ENCODE results near the gene DENND4A.

The DENND4A gene

DNA sequence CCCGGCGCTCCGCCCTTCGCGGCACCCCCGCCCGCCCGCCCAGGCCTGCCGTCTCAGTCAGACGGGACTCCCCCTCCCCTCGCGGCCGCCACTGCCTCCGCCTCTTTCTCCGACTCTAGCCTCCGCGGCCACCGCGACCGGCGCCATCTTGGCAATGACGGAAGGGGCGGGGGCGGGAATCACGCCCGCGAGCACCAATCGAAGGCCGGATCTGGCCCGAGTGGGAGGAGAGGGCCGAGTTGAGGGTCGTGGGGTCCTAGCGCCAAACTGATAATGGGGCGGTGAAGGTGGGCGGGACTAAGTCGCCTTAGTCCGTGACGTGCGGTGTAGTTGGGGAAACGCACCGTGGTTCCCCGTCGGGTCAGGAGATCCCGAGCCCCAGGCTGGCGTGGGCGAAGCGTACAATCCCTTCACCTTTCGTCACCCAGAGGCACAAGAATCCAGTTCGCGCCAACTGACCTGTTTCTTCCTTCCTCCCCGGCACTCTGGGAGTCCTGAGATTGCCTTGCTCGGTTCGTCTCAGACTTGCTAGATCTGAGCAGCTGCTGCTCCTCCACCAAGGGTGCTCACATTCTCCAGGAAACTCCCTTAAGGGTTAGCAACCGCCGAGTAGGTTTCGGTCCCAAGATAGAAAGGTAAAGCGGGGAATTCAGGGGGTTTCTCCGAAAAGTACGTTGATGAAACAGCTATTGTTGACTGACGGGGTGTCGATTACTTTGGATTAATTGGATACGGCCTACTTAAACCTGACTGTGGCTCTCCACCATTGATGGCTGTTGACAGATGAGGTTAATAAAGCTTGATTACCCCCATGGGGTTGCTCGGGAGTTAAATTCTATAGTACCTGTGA is at the start of gene DENND4A:
Gene DENND4A (minus strand): TSS at position 156 of the 850 bp plus-strand sequence. CDS start 35,843 bp downstream, outside the sequence.
- peak; percentile 95 to 98 for DNase-seq (ENCODE audit: low read depth in 2 of 2)

DNA sequence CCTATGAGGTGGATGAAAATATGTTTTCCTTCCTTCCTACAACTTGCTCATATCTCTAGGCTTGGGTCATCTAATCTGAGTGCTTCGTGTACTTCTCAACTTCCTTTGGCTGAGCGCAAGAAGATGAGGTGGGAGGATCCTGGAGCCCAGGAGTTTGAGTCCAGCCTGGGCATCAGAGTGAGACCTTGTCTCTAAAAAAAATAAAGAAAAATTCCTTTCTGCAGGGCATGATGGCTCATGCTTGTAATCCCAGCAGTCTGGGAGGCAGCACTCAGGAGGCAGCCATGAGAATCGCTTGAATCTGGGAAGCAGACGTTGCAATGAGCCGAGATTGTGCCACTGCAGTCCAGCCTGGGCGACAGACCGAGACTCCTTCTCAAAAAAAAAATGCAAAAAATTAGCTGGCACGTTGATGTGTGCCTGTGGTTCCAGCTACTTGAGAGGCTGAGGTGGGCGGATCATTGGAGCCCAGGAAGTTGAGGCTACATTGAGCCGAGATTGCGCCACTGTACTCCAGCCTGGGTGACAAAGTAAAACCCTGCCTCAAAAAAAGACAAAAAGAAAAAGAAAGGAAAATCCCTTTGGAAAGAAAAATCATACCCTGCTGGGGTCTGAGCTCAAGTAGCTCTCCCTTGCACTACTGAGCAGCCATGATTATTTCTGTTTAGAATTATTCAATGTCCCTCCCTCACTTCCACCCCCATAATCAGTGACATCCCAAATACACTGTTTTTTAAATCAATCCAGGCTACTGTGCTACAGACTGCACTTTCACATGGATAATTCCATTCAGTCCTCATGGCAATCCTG is 49.2 kb upstream of the DENND4A start:
- no peak for DNase-seq (ENCODE audit: low read depth in 2 of 2)

- no peak for DNase-seq (ENCODE audit: low read depth in 2 of 2)
Measured at GRCh38 chr15:65839985-65840384, 47.9 kb upstream of the DENND4A start.

- no peak for DNase-seq (ENCODE audit: low read depth in 2 of 2)
Measured at GRCh38 chr15:65839354-65839901, 47.3 kb upstream of the DENND4A start.

DNA sequence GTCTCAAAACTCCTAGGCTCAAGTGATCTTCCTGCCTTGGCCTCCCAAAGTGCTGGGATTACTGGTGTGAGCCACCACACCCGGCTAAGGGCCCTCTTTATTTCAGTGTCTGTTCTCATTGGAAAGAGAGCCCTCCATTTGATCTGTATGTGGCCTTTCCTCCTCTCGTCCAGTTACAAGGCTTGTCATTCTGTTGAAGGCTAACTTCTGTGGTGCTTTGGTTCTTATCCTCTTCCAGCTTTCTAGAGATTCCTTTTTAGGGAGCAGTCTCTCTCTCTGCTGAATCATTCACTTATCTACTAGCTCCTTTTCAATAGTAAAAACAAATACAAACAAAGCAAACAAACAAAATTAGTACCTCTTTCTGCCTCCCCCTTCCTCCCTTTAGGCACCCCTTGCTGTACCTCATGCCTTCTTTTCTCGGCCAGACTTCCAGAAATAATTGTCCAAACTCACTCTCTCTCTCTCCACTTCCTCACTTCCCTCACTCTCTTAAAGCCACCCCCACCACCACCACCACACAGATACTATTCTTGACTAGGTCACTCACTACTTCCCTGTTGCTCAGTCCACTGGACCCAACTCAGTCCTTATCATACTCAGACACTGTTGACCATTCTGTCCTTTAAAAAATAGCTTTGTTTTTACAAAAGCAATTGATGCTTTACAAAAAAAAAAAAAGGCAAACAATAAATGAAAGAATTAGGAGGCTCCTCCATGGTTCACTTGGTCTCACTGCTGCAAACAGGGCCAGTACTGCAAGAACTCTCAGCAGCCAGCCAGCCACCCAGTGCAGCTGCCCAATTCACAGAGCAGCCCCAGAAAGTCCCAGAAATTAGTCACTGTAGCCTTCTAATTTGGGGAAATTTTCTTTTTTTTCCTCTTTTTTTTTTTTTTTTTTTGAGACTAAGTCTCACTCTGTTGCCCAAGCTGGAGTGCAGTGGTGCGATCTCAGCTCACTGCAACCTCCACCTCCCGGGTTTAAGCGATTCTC is 45.5 kb upstream of the DENND4A start:
- DNase-seq (ENCODE audit: low read depth in 2 of 2), result no peak

DNA sequence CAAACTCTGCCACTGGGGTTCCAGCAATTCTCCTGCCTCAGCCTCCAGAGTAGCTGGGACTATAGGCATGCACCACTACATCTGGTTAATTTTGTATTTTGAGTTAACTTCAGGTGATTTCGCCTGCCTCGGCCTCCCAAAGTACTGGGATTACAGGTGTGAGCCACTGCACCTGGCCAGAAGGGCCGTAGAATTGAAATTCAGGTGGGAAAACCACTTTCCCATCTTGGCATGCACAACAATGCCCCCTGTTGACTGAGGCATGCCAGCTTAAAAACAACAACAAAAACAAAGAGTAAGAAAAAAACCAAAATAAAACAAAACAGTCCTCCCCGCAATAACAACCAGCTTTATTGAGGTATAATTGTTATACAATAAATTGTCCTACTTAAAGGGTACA is 44.6 kb upstream of the DENND4A start:
- no peak for DNase-seq (ENCODE audit: low read depth in 2 of 2)

DNA sequence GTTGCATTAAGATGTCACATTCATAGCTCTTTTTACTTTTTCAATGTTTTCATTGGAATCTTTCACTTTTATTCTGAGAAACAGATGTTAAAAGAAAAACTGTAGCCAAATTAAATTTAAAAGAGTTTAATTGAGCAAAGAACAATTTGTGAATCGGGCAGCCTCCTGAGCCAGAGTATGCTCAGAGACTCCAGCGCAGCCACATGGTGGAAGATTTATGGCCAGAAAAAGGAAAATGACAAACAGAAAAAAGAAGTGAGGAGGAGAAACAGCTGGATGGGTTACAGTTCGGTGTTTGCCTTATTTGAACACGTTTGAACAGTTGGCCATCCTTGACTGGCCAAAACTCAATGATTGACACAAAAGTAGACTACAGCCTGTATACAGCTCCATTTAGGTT is 43.4 kb upstream of the DENND4A start:
- no peak for DNase-seq (ENCODE audit: low read depth in 2 of 2)

DNA sequence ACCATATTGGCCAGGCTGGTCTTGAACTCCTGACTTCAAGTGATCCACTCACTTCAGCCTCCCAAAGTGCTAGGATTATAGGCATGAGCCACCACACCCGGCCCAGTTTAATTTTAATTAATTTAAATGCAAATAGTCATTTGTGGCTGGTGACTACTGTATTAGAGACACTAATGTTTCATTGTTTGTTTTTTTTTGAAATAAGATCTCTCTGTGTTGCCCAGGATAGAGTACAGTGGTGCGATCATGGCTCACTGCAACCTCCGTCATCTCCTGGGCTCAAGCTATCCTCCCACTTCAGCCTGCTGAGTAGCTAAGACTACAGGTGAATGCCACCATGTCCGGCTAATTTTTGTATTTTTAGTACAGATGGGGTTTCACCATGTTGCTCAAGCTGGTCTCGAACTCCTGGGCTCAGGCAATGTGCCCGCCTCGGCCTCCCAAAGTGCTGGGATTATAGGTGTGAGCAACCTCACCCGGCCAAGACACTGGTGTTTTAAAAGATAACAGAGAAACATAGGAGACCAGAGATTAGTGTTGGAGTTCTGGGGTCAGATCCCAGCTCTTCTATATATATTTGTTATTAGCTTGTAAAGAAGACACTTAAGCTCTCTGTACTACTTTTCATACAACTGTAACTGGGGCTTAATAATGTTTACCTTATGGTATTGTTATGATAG is 42.6 kb upstream of the DENND4A start:
- no peak for DNase-seq (ENCODE audit: low read depth in 2 of 2)

GRCh38 chr15:65833501-65834205 is 41.6 kb upstream of the DENND4A start:
- DNase-seq (ENCODE audit: low read depth in 2 of 2), result no peak

- DNase-seq (ENCODE audit: low read depth in 2 of 2), result peak in 1 of 2 donors; percentile 19
Measured at GRCh38 chr15:65832549-65833364, 40.7 kb upstream of the DENND4A start.

DNA sequence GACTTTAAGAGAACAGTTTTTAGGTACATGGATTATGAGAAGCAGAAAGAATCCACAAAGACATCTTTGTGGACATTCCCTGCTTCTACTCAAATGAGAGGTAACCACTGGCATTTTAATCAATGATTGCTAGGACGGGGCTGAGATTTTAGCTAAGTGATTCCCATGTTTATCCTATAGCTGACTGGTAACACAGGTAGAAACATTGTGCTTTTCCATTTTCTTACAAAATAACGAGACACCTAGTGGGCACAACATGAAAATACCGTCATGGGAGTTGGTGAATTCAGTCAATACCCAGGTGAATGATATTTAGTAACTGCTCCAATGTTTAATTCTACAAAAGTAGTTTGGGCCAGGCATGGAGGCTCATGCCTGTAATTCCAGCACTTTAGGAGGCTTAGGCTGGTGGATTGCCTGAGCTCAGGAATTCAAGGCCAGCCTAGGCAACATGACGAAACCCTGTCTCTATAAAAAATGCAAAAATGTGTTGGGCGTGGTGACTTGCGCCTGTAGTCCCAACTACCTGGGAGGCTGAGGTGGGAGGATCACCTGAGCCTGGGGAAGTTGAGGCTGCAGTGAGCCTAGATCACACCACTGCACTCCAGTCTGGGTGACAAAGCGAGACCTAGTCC is 37.2 kb upstream of the DENND4A start:
- no peak for DNase-seq (ENCODE audit: low read depth in 2 of 2)

- DNase-seq (ENCODE audit: low read depth in 2 of 2), result no peak
Measured at GRCh38 chr15:65828585-65828984, 36.5 kb upstream of the DENND4A start.

DNA sequence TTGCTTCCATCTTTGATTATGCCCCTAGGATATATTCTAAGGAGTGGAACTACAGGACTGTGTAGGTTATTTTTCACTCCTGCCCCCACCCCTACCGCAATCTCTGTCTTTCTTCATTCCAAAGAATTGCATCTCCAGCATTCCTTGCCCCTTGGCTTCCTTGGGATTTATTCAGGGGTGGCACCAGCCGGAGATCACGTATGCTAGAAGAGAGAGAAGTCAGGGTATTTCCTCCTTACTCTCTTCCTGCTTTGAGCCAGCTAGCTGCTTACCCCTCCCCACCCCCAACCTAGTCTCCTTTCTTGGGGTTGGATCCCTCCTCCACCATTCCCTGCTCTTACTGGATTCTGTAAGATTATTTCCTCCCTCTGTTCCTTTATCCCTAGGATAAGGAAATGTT is 35.0 kb upstream of the DENND4A start:
- no peak for DNase-seq (ENCODE audit: low read depth in 2 of 2)

- DNase-seq (ENCODE audit: low read depth in 2 of 2), result no peak
Measured at GRCh38 chr15:65824941-65825544, 33.0 kb upstream of the DENND4A start.

GRCh38 chr15:65824031-65824743 is 32.1 kb upstream of the DENND4A start:
- no peak for DNase-seq (ENCODE audit: low read depth in 2 of 2)

DNA sequence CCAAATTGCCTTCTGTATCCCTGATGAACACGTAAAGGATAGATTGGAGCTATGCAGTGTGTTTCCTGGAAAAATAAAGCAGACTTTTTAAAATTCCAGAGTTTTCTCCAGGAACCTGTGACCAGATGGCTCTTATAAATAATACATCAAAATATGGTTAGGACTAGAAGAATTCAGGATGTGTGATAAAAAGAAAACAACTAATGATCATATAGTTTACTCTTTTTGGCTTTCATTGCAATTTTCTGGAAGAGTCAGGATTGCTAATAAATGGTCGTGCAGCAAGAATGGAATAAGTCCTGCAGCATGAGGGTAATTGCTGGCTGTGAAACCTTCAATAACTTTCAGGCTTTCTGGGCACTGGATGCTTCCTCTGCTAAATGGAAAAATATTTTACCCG is 30.2 kb upstream of the DENND4A start:
- DNase-seq (ENCODE audit: low read depth in 2 of 2), result no peak

DNA sequence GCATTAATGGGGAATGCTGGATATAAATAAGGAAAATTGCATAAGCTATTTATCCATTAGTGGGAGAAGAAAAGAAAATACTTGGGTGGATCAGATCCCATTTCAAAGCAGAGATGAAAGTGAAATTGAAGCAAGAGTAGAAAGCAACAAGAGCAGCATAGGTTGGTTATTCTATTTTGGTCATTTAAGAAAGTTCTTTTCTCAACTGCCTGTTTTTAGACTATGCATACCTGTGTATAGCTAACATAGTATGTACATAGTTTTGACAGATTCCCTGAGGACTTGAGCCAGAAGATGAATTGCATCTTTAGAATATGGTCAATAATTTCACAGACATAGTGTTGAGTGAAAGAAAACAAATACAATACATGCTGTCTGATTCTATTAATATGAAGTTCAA is 29.0 kb upstream of the DENND4A start:
- DNase-seq (ENCODE audit: low read depth in 2 of 2), result no peak

- DNase-seq (ENCODE audit: low read depth in 2 of 2), result no peak
Measured at GRCh38 chr15:65819563-65819960, 27.5 kb upstream of the DENND4A start.
